GM23338 (cell line): Measurements from ENCODE around the gene TMEM212. TPM values are rescaled to one million over a fixed set of nuclear protein-coding genes. Genes with fewer than 3 reads are reported as not detected.

ENCODE experiments used
- ATAC-seq: fragments of 200-7000 bp; cut with Tn5 transposase; 3 replicates; pipeline ENCODE4 v1.9.1; 2020
- DNase-seq: peaks from one replicate; pipeline ENCODE4 v3.0.0-alpha.2; 2015; ENCODE audit warnings: low spot score
- H2AFZ ChIP-seq: fragments of 200-600 bp; sonication (generic); 2 replicates; pipeline ENCODE4 v1.8.0; 2016; ENCODE audit warnings: antibody characterized with exemption, mild to moderate bottlenecking, moderate library complexity
- H3F3A ChIP-seq: fragments of 200-600 bp; sonication (generic); replicated peaks from 2 replicates; pipeline ENCODE4 v1.8.0; 2017; ENCODE audit warnings: antibody characterized with exemption, mixed run types, low read depth
- H3K27ac ChIP-seq: fragments of 200-600 bp; sonication (generic); 2 replicates; pipeline ENCODE4 v1.6.1; 2016; ENCODE audit warnings: low read depth
- H3K27me3 ChIP-seq: fragments of 200-600 bp; sonication (generic); 2 replicates; pipeline ENCODE4 v1.8.0; 2016; ENCODE audit warnings: mild to moderate bottlenecking, mixed run types, moderate library complexity; ENCODE audit not compliant: insufficient read depth
- H3K36me3 ChIP-seq: fragments of 200-600 bp; sonication (generic); 2 replicates; pipeline ENCODE4 v1.8.0; 2016; ENCODE audit warnings: mild to moderate bottlenecking; ENCODE audit not compliant: insufficient read depth
- H3K4me1 ChIP-seq: fragments of 200-600 bp; sonication (generic); 2 replicates; pipeline ENCODE4 v1.8.0; 2016; ENCODE audit warnings: mild to moderate bottlenecking, moderate library complexity; ENCODE audit not compliant: insufficient read depth
- H3K4me2 ChIP-seq: fragments of 200-600 bp; sonication (generic); 2 replicates; pipeline ENCODE4 v1.7.1; 2017; ENCODE audit warnings: mixed run types
- H3K4me3 ChIP-seq: fragments of 200-600 bp; sonication (generic); 2 replicates; pipeline ENCODE4 v1.6.1; 2016; ENCODE audit warnings: mixed run types
- H3K79me2 ChIP-seq: fragments of 200-600 bp; sonication (generic); replicated peaks from 2 replicates; pipeline ENCODE4 v1.8.0; 2017; ENCODE audit warnings: mild to moderate bottlenecking; ENCODE audit not compliant: insufficient read depth
- H3K9me2 ChIP-seq: fragments of 200-600 bp; sonication (generic); 2 replicates; pipeline ENCODE4 v1.8.0; 2017; ENCODE audit not compliant: insufficient read depth
- H4K20me1 ChIP-seq: fragments of 200-600 bp; sonication (generic); replicated peaks from 2 replicates; pipeline ENCODE4 v1.8.0; 2017; ENCODE audit warnings: mild to moderate bottlenecking; ENCODE audit not compliant: insufficient read depth
- H3K27ac Mint-ChIP-seq: 2 replicates; pipeline ENCODE4 v1.8.0; 2020; ENCODE audit warnings: inconsistent platforms, mild to moderate bottlenecking, moderate library complexity, mixed read lengths
- H3K27me3 Mint-ChIP-seq: 3 replicates; pipeline ENCODE4 v1.8.0; 2022; ENCODE audit warnings: low read depth, mild to moderate bottlenecking, moderate library complexity, mixed read lengths, inconsistent platforms; ENCODE audit not compliant: insufficient read depth, poor library complexity
- H3K36me3 Mint-ChIP-seq: 3 replicates; pipeline ENCODE4 v1.8.0; 2021; ENCODE audit warnings: low read depth, mild to moderate bottlenecking, inconsistent platforms, moderate library complexity, mixed read lengths
- H3K4me1 Mint-ChIP-seq: 3 replicates; pipeline ENCODE4 v1.8.0; 2020; ENCODE audit warnings: mild to moderate bottlenecking, inconsistent platforms, mixed read lengths
- H3K4me3 Mint-ChIP-seq: 3 replicates; pipeline ENCODE4 v1.8.0; 2021; ENCODE audit warnings: moderate library complexity, mild to moderate bottlenecking, inconsistent platforms, mixed read lengths
- H3K9me3 Mint-ChIP-seq: 3 replicates; pipeline ENCODE4 v1.8.0; 2020; ENCODE audit warnings: moderate library complexity, mild to moderate bottlenecking, inconsistent platforms, mixed read lengths
- CREB1 ChIP-seq: fragments of 250-450 bp; sonication (Bioruptor Pico); IDR thresholded peaks from 2 replicates; pipeline ENCODE4 v1.5.0; 2020; ENCODE audit warnings: low read depth, mild to moderate bottlenecking, moderate library complexity
- CTCF ChIP-seq, 2 experiments: fragments of 200-600 bp in 1 of 2; sonication (generic) in 1 of 2; conservative IDR thresholded peaks; 2 replicates each; pipeline versions ENCODE4 v1.5.1 to v1.6.1; 2016 to 2017; ENCODE audit warnings: antibody characterized with exemption in 2 of 2, low read depth in 2 of 2, mild to moderate bottlenecking in 2 of 2, moderate library complexity in 1 of 2
- ETS1 ChIP-seq: IDR thresholded peaks from 2 replicates; pipeline ENCODE4 v1.6.1; 2016; ENCODE audit warnings: antibody characterized with exemption
- EZH2 ChIP-seq: fragments of 200-600 bp; sonication (generic); IDR thresholded peaks from one replicate; pipeline ENCODE4 v1.8.0; 2017; ENCODE audit warnings: antibody characterized with exemption, mild to moderate bottlenecking, low read depth; ENCODE audit not compliant: unreplicated experiment
- EZH2phosphoT487 ChIP-seq: fragments of 200-600 bp; sonication (generic); IDR thresholded peaks from one replicate; pipeline ENCODE4 v1.8.1; 2018; ENCODE audit warnings: antibody characterized with exemption; ENCODE audit not compliant: unreplicated experiment
- JUNB ChIP-seq: IDR thresholded peaks from one replicate; pipeline ENCODE4 v1.6.1; 2016; ENCODE audit warnings: antibody characterized with exemption; ENCODE audit not compliant: unreplicated experiment
- NANOG ChIP-seq: IDR thresholded peaks from 2 replicates; pipeline ENCODE4 v1.6.1; 2016; ENCODE audit warnings: antibody characterized with exemption, borderline replicate concordance
- POLR2AphosphoS5 ChIP-seq: IDR thresholded peaks from 2 replicates; pipeline ENCODE4 v1.6.1; 2016; ENCODE audit warnings: antibody characterized with exemption, low read depth
- REST ChIP-seq: IDR thresholded peaks from one replicate; pipeline ENCODE4 v1.6.1; 2018; ENCODE audit warnings: antibody characterized with exemption; ENCODE audit not compliant: unreplicated experiment
- STAT1 ChIP-seq: IDR thresholded peaks from one replicate; pipeline ENCODE4 v1.6.1; 2016; ENCODE audit warnings: antibody characterized with exemption; ENCODE audit not compliant: unreplicated experiment
- ZNF114 ChIP-seq: fragments of 250-450 bp; sonication (Bioruptor Pico); IDR thresholded peaks from 2 replicates; pipeline ENCODE4 v1.5.0; 2020; ENCODE audit warnings: mild to moderate bottlenecking, moderate library complexity
- ZNF331 ChIP-seq: fragments of 250-450 bp; sonication (Bioruptor Pico); IDR thresholded peaks from 2 replicates; pipeline ENCODE4 v1.5.0; 2020; ENCODE audit warnings: low read depth, mild to moderate bottlenecking, moderate library complexity
- ZNF462 ChIP-seq: fragments of 250-450 bp; sonication (Bioruptor Pico); IDR thresholded peaks from 2 replicates; pipeline ENCODE4 v1.5.0; 2020; ENCODE audit warnings: mild to moderate bottlenecking, moderate library complexity
- polyA plus RNA-seq: library from polyadenylated mRNA; unstranded; fragments of >200 nt; fragmentation: Nextera tagmentation; extraction: Ambion mirVana; gene quantifications from 2 replicates; pipeline ENCODE4 v1.2.1, GENCODE V29; 2016
- total RNA-seq: library from RNA; depleted of rRNA; stranded (reverse); fragments of >200 nt; shearing (Covaris generic); gene quantifications from 2 replicates; pipeline ENCODE4 v1.2.3, GENCODE V29; 2014

TMEM212 gene
- total and polyA plus RNA-seq, 2 experiments from 2014 or later, result not detected

- DNase-seq, result no peak
- H3K4me3 ChIP-seq, result no peak overlapping the region
- no peaks in the 10 kb centered on the region for H3F3A ChIP-seq
- H3K27me3 Mint-ChIP-seq, result peaks cover 4% of the 10 kb centered on the region
- H2AFZ ChIP-seq, result no peak overlapping the region
- H3K79me2 ChIP-seq, result no peaks in the 10 kb centered on the region
- H3K4me1 ChIP-seq, result peaks cover 14% of the 10 kb centered on the region
- H3K4me1 Mint-ChIP-seq, result peaks cover 27% of the 10 kb centered on the region
- no peaks in the 10 kb centered on the region for H3K9me3 Mint-ChIP-seq
- no peaks in the 10 kb centered on the region for H3K27me3 ChIP-seq
- H3K27ac Mint-ChIP-seq, result no peak overlapping the region
- H4K20me1 ChIP-seq, result no peaks in the 10 kb centered on the region
- H3K9me2 ChIP-seq, result peaks cover 7% of the 10 kb centered on the region; the same call in 1 of the 2 replicates
- no peak overlapping the region for H3K4me3 Mint-ChIP-seq
- no peaks in the 10 kb centered on the region for H3K36me3 ChIP-seq
- TF ChIP-seq CTCF (conservative IDR thresholded peaks at IDR 0.05; ENCODE audit: low read depth in 2 of 2) (no peak), ZNF331 (no peak), JUNB (no peak), POLR2AphosphoS5 (no peak), ETS1 (no peak), ZNF462 (CRISPR knock-in tag) (no peak), STAT1 (no peak), ZNF114 (CRISPR knock-in tag) (no peak), EZH2phosphoT487 (no peak), EZH2 (no peak), CREB1 (CRISPR knock-in tag) (no peak), REST (no peak), NANOG (no peak)
- no peak overlapping the region for H3K27ac ChIP-seq
- no peaks in the 10 kb centered on the region for H3K36me3 Mint-ChIP-seq
- no peak for ATAC-seq
- no peak overlapping the region for H3K4me2 ChIP-seq
Observed at GRCh38 chr3:171822431-171823106, 20.6 kb upstream of the TMEM212 start.
